ENCODE results near the gene RETREG2.

Gene RETREG2

DNA sequence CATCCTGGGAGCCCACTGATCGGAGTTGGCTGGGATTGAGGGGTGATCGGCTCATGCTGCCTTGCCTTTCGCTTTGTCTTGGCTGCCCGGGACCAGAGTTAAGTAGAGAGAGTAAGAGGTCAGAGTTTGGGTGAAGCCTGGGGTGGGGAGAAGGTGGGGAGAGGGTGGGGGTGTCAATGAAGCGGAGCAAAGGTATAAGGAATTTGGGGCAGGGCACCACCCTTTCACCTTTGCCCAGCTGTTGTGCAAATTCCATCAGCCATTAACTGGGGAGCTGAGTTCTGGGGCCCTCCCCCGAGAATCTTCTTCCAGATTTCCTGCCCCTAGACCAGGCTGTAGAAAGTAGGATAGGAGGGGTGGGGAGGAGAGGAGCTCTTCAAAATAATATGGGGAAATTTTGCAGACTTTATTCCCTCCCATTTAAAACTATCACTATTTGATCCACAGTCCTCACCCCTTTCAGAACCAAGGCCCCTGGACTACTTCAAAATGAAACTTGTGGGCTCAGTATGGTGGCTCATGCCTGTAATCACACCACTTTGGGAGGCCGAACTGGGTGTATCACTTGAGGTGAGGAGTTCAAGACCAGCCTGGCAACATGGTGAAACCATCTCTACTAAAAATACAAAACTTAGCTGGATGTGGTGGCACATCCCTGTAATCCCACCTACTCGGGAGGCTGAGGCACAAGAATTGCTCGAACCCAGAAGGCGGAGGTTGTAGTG is 8.0 kb upstream of the RETREG2 start, which contains the start of gene SLC23A3:
TSS of gene SLC23A3 (minus strand) at position 100 of the 725 bp plus-strand sequence. CDS start at position 55, 45 bp downstream.
- no peak for DNase-seq (ENCODE audit: low spot score)

DNA sequence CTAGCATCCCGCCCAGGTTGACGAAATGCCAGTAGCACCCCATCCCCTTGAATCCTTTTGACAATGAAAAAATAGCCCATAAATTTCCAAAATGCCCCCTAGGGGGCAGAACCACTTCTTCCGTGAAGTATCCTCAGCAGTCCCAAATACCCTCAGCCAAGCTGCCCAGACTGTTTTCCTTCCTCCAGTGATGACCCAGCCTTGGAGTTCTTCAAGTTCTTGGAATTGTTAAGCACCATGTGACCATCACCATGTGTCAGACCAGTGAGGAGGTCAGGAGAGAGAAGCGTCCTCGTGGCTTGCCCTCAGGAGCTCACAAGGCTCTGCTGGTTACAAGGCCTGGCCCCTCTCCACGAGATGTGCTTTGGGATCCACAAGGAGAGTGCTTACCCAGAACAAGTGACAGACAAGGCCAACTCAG is 6.8 kb upstream of the RETREG2 start:
- DNase-seq (ENCODE audit: low spot score), result peak; percentile 47

DNA sequence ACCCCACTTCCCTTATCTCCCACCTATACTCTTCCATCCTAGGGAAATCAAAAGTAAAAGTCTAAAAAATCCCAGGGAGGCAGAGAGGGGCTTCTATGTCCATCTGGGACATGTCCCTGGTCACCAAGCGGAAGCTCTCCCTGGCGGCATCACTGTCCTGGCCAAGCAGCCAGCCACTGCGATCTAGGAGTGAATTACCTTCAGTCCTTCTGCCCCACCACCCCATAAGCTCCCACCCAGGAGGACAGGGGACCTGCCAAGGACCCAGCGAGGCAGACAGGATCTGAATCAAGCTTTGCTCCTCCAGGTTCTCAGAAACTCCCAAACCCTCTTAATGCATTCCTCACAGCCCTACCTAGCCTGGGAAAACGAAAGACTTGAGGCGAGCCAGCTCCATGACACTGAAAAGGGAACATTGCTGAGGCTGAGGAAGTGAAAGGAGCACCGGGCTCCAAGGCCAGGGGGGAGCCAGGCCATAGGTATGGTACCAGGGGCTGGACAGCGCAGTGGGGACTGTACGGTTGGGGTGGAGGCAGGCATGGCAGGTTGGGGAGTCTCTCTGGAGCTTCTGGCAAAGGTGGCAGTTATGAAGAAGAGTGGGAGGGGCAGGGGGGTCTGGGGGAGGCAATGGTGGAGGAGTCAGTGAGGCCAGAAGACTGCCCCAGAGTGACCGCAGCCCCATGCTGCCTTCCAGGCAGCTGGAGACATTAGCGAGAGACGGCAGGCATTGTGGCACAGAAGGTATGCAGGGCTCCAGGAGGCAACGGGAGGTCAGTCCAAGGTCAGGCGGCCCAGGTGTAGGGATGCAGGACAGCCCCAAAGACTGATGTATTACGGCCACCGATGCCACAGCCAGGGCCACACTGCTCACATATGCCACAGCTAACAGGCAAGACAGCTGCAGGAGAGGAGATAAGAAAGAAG is 5.6 kb upstream of the RETREG2 start:
- no peak for DNase-seq (ENCODE audit: low spot score)

DNA sequence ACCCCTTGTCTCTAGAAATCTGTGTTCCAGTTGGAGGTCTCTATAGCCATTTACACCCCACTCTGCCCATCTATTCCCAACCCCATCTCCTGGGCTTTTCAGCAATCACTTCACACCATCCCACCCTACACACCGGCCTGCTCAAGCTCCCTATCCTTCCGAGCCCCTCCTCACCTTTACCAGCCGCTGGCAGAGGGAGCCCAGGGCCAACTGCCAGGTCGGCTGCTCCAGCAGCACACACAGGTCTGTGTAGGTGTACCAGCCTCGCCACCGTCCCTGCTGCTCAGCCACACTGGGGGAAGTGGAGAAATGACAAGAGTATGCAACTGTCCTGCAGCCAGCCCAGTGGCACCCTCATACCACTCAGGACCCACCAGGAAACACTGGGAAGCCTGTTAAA is 4.9 kb upstream of the RETREG2 start:
- DNase-seq (ENCODE audit: low spot score), result no peak

DNA sequence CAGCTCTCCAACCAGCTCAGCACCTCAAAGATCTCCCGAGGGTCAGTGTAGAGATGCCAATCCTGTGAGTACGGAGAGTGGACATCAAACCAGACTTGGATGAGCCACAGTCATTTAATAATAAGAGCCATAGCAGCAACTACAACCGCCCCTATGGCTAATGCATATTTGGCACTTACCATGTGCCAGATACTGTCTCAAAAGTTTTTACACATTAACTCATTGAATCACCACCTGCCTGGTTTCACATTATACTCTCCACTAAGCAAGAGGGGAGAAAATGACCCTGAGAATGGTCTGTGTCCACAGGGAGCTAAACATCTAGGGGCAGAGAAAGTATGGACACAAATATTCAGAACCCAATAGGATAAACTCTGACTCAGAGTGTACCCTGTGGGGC is 3.9 kb upstream of the RETREG2 start:
- DNase-seq (ENCODE audit: low spot score), result no peak

DNA sequence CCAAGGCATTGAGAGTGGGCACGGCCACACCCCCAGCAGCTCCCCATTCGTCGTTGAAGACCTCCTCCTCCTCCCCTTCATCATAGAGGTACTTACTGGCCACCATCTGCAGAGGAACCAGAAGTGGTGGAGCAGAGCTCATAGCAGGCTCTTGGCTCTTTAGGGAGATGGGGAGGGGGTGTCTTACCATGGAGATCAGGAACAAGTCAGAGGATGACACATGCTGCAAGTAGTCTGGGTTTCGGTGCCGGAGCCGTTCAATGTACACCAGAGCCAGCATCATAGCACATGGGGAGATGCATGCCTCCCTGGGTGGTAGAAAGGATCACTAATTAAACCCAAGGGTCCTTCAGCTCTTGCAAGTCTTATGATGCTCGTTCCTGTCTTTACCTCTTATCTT is 3.3 kb upstream of the RETREG2 start:
- DNase-seq (ENCODE audit: low spot score), result no peak

DNA sequence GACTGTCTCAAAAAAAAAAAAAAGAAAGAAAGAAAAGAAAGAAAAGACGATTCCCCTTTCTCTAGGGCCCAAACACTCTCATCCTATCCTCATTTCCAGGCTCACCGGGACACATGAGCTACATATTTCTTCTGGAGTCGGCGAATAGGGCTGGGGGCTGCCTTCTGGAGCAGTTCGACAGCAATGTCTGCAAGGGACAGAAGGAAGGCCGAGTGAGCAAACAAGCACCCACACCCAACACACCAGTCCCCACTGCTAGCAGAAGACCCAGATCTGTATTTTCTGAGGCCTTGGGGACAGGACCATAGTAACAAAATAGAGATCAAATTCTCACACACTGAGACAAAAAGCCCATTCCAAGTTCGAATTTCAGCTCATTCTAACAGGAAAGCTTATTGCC is 2.6 kb upstream of the RETREG2 start:
- DNase-seq (ENCODE audit: low spot score), result no peak

DNA sequence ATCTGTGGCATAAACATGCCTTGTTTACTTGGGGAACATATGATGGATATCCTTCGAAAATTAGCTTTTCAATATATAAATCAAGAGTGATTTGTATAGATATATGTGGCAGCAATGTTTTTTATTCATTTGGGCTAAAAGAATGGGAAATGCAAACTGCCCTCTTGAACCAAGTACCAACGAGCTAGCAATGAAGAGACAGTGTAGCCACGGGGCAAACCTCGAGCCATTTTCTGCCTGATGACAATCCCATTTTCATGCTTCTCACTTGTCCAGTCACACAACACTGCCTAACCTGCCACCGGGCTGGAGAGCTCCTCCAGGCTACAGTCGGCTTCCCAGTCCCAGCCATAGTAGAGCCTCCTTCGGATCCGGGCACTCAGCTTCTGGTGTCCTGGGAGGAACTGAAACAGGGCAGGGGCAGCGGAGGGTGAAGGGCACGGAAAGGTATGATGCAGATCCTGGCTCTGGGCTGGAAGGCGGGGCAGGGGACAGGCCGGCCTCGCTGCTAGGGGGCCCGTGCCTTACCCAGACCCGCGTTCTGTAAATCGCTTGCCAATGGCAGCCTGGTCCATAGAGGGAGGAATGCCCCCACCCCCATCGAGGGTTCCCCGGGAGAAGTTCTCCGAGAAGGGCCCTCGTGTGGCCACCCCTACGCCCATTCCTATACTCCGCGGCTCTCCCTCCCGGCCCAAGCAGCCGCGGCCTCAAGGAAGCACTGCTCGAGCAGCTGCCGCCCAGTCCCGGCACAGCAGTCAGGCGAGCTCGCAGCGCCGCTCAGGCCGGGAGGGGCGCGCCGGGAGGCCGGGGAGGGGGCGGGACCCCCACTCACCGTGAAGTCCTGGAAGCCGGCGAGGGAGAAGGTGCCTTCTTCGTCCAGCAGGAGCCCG is 1.9 kb upstream of the RETREG2 start:
- DNase-seq (ENCODE audit: low spot score), result peak; percentile 50

DNA sequence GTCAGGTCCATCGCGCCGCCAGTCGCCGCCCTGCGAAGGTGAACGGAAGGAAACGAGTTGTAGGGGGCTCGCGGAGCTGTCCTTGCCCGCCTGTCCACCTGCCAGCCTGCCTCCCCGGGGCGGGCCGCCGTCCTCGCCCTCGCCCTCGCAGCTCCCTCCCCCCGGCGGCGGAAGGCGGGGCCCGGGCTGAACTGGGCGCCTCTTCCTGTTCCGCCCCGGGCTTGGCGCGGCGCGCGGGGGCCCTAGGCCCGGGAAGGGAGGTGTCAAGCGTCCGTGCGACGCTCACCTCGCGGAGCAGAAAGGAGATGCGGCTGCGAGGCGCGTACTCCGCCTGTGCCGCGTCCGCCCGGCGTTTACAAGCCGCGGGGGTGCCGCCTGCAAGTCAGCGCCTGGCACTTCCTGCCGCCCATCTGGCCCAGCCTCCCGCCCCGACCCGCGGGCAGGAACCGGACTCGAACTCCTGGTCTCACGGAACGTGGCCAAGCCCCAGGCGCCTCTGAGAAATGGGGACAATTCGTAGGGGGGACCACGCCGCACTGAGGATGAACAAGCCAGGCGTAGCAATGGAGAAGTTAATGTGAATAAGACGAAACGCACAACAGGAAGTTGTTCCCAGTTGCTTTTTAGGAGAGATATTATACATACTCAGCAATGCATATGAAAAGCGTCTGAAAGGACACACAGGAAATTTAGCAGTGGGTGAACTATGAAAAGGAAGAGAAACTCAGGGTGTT is 1.1 kb upstream of the RETREG2 start, which contains the start of gene CNPPD1:
TSS of gene CNPPD1 (minus strand) at position 108 of the 734 bp plus-strand sequence. CDS start at position 11, 97 bp downstream.
- DNase-seq (ENCODE audit: low spot score), result peak; percentile 83

DNA sequence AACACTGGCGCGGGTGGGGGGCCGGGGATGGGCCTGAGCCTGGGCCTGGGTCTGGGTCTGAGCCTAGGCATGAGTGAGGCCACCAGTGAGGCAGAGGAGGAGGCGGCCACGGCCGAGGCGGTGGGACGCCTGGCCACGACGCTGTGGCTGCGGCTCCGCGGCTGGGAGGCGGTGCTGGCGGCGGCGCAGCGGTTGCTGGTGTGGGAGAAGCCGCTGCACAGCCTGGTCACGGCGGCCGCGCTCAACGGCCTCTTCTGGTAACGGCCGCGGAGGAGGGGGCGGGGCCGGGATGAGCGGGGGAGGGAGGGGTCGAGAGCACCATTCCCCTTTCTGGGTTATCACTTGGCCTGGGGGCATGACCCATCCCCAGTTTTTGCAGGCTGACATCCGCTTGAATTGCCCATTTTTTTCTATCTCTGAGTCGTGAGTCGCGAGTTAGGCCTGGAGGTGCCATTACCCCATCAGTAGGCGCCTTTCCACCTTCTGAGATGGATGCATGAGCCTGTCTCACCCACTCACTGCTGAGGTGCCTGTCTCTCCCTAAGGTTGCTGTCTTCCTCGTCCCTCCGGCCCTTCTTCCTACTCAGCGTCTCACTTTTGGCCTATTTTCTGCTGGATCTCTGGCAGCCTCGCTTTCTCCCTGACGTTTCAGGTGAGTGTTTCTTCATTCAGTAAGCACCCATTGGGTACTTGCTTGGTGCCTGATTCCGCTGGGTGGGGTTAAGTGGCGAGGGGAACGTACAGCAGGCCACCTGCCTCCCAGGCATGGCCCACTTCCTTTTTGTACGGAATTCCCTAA is 501 bp downstream of the RETREG2 start:
- DNase-seq (ENCODE audit: low spot score), result peak; percentile 41

DNA sequence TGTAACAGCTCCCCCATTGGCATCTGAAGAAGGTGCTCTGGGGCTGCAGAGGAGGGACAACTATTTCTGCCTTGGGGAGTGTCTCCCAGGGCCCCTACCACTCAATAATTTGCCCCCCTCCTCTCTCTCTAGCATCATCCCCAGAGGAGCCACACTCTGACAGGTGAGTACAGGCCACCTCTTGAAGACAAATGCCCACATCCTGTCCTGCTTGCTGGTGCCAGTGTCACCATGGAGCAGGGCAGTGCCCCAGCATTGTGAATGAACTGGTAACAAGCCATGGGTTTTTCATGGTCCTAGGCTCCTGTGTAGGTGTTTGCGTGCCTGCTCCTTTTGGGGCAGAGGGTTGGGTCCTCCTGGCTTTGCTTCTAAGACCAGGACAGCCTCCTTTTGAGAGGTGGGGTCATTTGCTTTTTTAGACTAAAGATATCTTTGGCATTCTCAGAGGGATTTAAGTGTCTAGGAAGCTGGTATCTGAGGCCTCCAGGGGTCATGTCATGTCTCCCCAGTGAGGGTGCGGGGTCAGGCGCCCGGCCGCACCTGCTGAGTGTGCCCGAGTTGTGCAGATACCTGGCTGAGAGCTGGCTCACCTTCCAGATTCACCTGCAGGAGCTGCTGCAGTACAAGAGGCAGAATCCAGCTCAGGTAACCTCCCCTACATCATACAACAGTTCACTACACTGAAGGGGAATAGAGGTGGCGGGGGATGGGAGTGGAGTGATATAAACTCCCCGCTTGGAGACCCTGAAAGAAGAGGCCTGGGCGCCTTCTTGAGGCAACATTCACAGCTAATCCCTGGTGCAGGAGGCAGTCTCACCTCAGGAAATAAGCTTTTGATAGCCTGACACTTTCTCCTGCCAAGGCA is 1.8 kb downstream of the RETREG2 start:
- DNase-seq (ENCODE audit: low spot score), result no peak

DNA sequence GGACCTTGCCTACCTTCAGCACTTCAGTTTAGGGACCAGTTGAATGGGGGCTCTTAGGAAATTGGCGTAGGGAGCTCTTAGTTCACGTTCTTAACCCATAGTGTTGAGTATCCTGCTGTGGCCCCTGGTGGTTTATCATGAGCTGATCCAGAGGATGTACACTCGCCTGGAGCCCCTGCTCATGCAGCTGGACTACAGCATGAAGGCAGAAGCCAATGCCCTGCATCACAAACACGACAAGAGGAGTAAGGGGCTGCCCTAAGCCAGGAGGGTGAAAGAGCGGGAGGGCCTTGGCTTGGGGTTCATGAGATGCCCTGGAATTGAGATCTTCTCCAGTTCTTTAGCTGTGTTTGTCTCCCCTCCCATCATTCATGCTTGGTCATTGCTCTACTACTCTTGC is 2.9 kb downstream of the RETREG2 start:
- no peak for DNase-seq (ENCODE audit: low spot score)

DNA sequence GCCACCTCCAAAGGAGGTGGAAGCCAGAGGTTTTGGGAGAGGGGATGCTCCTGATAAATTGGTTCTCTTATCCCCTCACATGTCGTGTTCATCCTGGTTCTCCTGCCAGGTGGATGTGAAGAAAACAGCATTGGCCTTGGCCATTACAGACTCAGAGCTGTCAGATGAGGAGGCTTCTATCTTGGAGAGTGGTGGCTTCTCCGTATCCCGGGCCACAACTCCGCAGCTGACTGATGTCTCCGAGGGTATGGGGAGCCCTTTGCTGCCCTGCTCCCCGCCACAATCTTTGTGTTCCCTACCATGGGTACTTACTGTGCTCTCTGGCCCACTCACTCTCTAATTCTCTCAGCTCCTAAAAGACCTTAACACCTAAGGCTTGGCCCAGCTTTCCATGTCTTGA is 3.5 kb downstream of the RETREG2 start:
- DNase-seq (ENCODE audit: low spot score), result no peak

DNA sequence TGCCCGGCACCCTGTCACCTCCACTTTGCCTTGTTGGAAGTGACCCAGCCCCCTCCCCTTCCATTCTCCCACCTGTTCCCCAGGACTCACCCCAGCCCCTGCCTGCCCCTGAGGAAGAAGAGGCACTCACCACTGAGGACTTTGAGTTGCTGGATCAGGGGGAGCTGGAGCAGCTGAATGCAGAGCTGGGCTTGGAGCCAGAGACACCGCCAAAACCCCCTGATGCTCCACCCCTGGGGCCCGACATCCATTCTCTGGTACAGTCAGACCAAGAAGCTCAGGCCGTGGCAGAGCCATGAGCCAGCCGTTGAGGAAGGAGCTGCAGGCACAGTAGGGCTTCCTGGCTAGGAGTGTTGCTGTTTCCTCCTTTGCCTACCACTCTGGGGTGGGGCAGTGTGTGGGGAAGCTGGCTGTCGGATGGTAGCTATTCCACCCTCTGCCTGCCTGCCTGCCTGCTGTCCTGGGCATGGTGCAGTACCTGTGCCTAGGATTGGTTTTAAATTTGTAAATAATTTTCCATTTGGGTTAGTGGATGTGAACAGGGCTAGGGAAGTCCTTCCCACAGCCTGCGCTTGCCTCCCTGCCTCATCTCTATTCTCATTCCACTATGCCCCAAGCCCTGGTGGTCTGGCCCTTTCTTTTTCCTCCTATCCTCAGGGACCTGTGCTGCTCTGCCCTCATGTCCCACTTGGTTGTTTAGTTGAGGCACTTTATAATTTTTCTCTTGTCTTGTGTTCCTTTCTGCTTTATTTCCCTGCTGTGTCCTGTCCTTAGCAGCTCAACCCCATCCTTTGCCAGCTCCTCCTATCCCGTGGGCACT is 4.5 kb downstream of the RETREG2 start:
- DNase-seq (ENCODE audit: low spot score), result no peak

DNA sequence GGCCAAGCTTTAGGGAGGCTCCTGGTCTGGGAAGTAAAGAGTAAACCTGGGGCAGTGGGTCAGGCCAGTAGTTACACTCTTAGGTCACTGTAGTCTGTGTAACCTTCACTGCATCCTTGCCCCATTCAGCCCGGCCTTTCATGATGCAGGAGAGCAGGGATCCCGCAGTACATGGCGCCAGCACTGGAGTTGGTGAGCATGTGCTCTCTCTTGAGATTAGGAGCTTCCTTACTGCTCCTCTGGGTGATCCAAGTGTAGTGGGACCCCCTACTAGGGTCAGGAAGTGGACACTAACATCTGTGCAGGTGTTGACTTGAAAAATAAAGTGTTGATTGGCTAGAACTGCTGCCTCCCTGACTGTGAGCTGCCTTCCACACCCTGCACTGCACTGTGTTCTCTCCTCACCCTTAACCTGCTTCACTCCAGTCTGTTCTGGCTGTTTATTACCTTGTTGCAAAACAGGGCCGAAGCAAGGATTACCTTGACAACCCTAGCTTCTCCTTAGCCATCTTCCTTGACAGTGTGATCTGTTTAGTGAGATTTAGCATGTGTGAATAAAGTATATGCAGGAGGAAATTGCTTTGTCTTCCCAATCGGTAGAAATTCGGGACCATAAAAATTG is 5.2 kb downstream of the RETREG2 start:
- DNase-seq (ENCODE audit: low spot score), result no peak

DNA sequence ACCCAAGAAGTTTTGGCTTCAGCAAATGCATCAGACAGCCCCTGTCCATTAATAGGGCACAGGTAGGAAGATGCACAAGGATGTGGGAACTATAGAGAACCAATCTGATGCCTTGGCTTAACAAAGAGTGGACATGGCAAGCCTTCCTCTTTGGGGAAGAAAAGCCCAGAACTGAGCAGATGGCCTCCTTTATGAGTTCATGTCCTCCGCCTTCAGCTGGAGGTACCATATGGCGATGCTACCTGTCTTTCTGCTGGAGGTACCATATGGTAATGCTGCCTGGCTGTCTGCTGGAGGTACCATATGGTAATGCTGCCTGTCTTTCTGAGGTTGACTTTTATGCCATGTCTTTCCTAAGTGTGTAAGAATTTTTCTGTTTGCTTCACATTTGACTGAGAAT is 6.0 kb downstream of the RETREG2 start:
- DNase-seq (ENCODE audit: low spot score), result no peak

DNA sequence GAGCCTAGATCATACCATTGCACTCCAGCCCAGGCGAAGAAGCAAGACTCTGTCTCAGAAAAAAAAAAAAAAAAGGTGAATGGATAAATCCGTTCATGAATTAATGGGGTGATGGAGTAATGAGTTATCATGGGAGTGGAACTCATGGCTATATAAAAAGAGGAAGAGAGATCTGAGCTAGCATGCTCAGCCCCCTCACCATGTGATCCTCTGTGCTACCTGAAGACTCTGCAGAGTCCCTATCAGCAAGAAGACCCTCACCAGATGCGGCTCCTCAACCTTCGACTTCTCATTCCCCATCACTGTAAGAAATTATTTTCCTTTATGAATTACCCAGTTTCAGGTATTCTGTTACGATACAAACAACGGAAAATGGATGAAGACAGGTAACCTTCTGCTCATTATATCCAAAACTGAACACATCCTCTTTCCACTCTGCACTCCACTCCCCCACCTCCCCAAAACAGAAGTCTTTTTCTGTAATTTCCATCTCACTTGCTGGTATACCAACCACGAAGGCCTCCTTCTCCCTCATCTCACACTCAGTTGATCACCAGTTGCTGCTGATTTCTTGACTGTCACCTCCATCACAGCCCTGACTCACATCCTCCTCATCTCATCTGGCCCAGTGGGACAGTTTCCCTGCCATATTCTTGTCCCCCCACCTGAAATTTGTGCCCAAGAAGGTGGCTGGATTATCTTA is 8.8 kb downstream of the RETREG2 start:
- no peak for DNase-seq (ENCODE audit: low spot score)
